COLO668 (cell line): ENCODE data around the gene ZFPM1.

Source experiments
- DNase-seq: peaks from one replicate; lab custom pipeline; 2025; ENCODE audit not compliant: unreplicated experiment; lab: John Stamatoyannopoulos, UW

ZFPM1 gene

GRCh38 chr16:88417684-88418476, 35.2 kb upstream of the ZFPM1 start:
- no peak for DNase-seq

- no peak for DNase-seq
Measured at GRCh38 chr16:88418869-88419268, 34.2 kb upstream of the ZFPM1 start.

- DNase-seq: no peak
Measured at GRCh38 chr16:88419790-88420189, 33.3 kb upstream of the ZFPM1 start.

GRCh38 chr16:88420496-88420895, 32.6 kb upstream of the ZFPM1 start:
- DNase-seq: no peak

- DNase-seq: no peak
Measured at GRCh38 chr16:88421301-88421700, 31.8 kb upstream of the ZFPM1 start.

GRCh38 chr16:88421871-88422433, 31.1 kb upstream of the ZFPM1 start:
- no peak for DNase-seq

GRCh38 chr16:88422733-88423447, 30.2 kb upstream of the ZFPM1 start:
- DNase-seq: no peak

- DNase-seq: no peak
Measured at GRCh38 chr16:88423448-88423850, 29.6 kb upstream of the ZFPM1 start.

GRCh38 chr16:88424587-88425235, 28.4 kb upstream of the ZFPM1 start:
- DNase-seq: no peak

GRCh38 chr16:88426018-88426417, 27.1 kb upstream of the ZFPM1 start:
- DNase-seq: no peak

- DNase-seq: no peak
Measured at GRCh38 chr16:88427376-88427775, 25.7 kb upstream of the ZFPM1 start.

GRCh38 chr16:88428156-88428555, 24.9 kb upstream of the ZFPM1 start:
- DNase-seq: peak; percentile 9

GRCh38 chr16:88428616-88429386, 24.3 kb upstream of the ZFPM1 start:
- no peak for DNase-seq

GRCh38 chr16:88429387-88430184, 23.5 kb upstream of the ZFPM1 start:
- no peak for DNase-seq

GRCh38 chr16:88430185-88430523, 22.9 kb upstream of the ZFPM1 start:
- no peak for DNase-seq

GRCh38 chr16:88430524-88431446, 22.3 kb upstream of the ZFPM1 start:
- peak; percentile 43 for DNase-seq

- DNase-seq: no peak
Measured at GRCh38 chr16:88431651-88432050, 21.4 kb upstream of the ZFPM1 start.

- no peak for DNase-seq
Measured at GRCh38 chr16:88432174-88432573, 20.9 kb upstream of the ZFPM1 start.

- no peak for DNase-seq
Measured at GRCh38 chr16:88432753-88433152, 20.3 kb upstream of the ZFPM1 start.
